HepG2 (cell line): ENCODE measurements around the gene DISP2. TPM values are rescaled to one million over a fixed set of nuclear protein-coding genes. Genes with fewer than 3 reads are reported as not detected.

Source experiments
- ATAC-seq: fragments of 200-7000 bp; cut with Tn5 transposase; 3 replicates; pipeline ENCODE4 v1.9.1; 2020; ENCODE audit warnings: mild to moderate bottlenecking, moderate library complexity
- BruUV-seq: library from RNA; stranded (reverse); fragments of 400-500 nt; replicated peaks from 2 replicates; lab custom pipeline; 2021; lab: Mats Ljungman, UMichigan
- CTCF ChIA-PET: fragments of 300-600 bp; formaldehyde crosslinking; extraction: SDS; loops from one replicate; lab custom pipeline; 2021; ENCODE audit warnings: low total read pairs, inconsistent platforms, low intra/inter-chr PET ratio; lab: Yijun Ruan, JAX
- POLR2A ChIA-PET: fragments of 350-600 bp; sonication (Branson Sonifier 250); formaldehyde crosslinking; loops from one replicate; lab custom pipeline; 2020; ENCODE audit warnings: antibody characterized with exemption, inconsistent platforms; lab: Yijun Ruan, JAX
- DNase-seq: peaks from one replicate; pipeline ENCODE4 v3.0.0-alpha.2; 2015; ENCODE audit warnings: low spot score
- FAIRE-seq: peaks from 3 replicates; lab custom pipeline; 2011; peaks lifted over from hg19 to GRCh38; lab: Jason Lieb, UNC
- H2AFZ ChIP-seq: one replicate; pipeline ENCODE4 v1.6.1; 2011; ENCODE audit warnings: low read length, inconsistent platforms
- H3K27ac ChIP-seq: fragments of 300-600 bp; 3 replicates; pipeline ENCODE4 v1.8.0; 2011; ENCODE audit warnings: mixed run types, mild to moderate bottlenecking, mixed read lengths, low read length, inconsistent platforms; ENCODE audit not compliant: insufficient read depth; ENCODE audit errors: extremely low read length
- H3K27me3 ChIP-seq, 2 experiments: fragments of 200-600 bp in 1 of 2; 2 replicates in 1 of 2; 3 replicates in 1 of 2; pipeline versions ENCODE4 v1.6.0 to v1.8.0; 2011; ENCODE audit warnings: low read length in 2 of 2, mild to moderate bottlenecking in 2 of 2, moderate library complexity in 2 of 2, inconsistent platforms in 1 of 2; ENCODE audit not compliant: insufficient read depth in 2 of 2, control insufficient read depth in 1 of 2
- H3K36me3 ChIP-seq, 2 experiments: fragments of 200-600 bp in 1 of 2; replicated peaks in 1 of 2; 2 replicates in 1 of 2; 3 replicates in 1 of 2; pipeline versions ENCODE4 v1.5.1 to v1.8.0; 2011; ENCODE audit warnings: low read length in 2 of 2, inconsistent platforms in 1 of 2; ENCODE audit not compliant: insufficient read depth in 2 of 2, control insufficient read depth in 1 of 2
- H3K4me1 ChIP-seq: 2 replicates; pipeline ENCODE4 v1.5.1; 2012; ENCODE audit warnings: low read length, inconsistent platforms; ENCODE audit not compliant: insufficient read depth
- H3K4me2 ChIP-seq: 2 replicates; pipeline ENCODE4 v1.6.0; 2011; ENCODE audit warnings: low read depth, low read length, inconsistent platforms
- H3K4me3 ChIP-seq, 3 experiments: fragments of 200-600 bp in 1 of 3; sonication (generic), shearing (Covaris generic) in 1 of 3; replicated peaks in 1 of 3; 2 replicates each; pipeline ENCODE4 v1.5.1; 2011 to 2016; ENCODE audit warnings: low read length in 3 of 3, inconsistent platforms in 2 of 3, low read depth in 2 of 3, mild to moderate bottlenecking in 2 of 3, control low read depth in 1 of 3, mixed read lengths in 1 of 3; ENCODE audit not compliant: insufficient read depth in 1 of 3
- H3K79me2 ChIP-seq: one replicate; pipeline ENCODE4 v1.6.1; 2011; ENCODE audit warnings: low read length, inconsistent platforms; ENCODE audit not compliant: insufficient read depth
- H3K9ac ChIP-seq: 2 replicates; pipeline ENCODE4 v1.6.0; 2011; ENCODE audit warnings: mild to moderate bottlenecking, low read depth, low read length, inconsistent platforms; ENCODE audit not compliant: insufficient read depth
- H3K9me3 ChIP-seq: 2 replicates; pipeline ENCODE4 v1.5.1; 2012; ENCODE audit warnings: mild to moderate bottlenecking, low read length
- H4K20me1 ChIP-seq: 2 replicates; pipeline ENCODE4 v1.6.0; 2011; ENCODE audit warnings: inconsistent platforms, mild to moderate bottlenecking, low read length, moderate library complexity; ENCODE audit not compliant: insufficient read depth
- BHLHE40 ChIP-seq: IDR thresholded peaks from 2 replicates; pipeline ENCODE4 v1.6.1; 2011; ENCODE audit warnings: low read length, improper control_type of control experiment
- HOXA9 ChIP-seq: sonication (generic); formaldehyde crosslinking; IDR thresholded peaks from 2 replicates; pipeline ENCODE4 v1.8.1; 2022; ENCODE audit warnings: missing genetic modification reagents, mild to moderate bottlenecking, moderate library complexity, borderline replicate concordance
- KDM4B ChIP-seq: sonication (generic); formaldehyde crosslinking; IDR thresholded peaks from 2 replicates; pipeline ENCODE4 v1.4.0; 2020; ENCODE audit warnings: missing genetic modification reagents
- ZBTB49 ChIP-seq: sonication (generic); formaldehyde crosslinking; IDR thresholded peaks from 2 replicates; pipeline ENCODE4 v1.4.0; 2020; ENCODE audit warnings: missing genetic modification reagents, borderline replicate concordance
- WGBS: methylation state at CpG from one replicate; pipeline ENCODE4 v1.1.6; 2017; ENCODE audit warnings: low lambda C conversion rate; 5-methylcytosine and 5-hydroxymethylcytosine counted together
- in situ Hi-C: cut with HindIII; loops from 2 replicates; pipeline ENCODE4 v1.10.0; 2017; ENCODE audit warnings: low pct_unique_long_range_greater_than_20kb; ENCODE audit not compliant: extremely low pct_ligation_motif_present
- intact Hi-C: fragments of 100-400 bp; cut with micrococcal nuclease; formaldehyde crosslinking; loops from one replicate; pipeline ENCODE4 v1.10.0; 2022; ENCODE audit not compliant: unreplicated experiment
- polyA plus RNA-seq, 8 experiments: library from polyadenylated mRNA; depleted of rRNA in 3 of 8; stranded (reverse) in 7 of 8; unstranded in 1 of 8; fragments of >200 nt; fragmentation: Illumina TruSeq in 4 of 8; extraction: Trizol in 4 of 8; gene quantifications; 2 replicates each; pipeline versions ENCODE4 v1.2.1 to v1.2.3, GENCODE V29; 2011 to 2016; ENCODE audit warnings: low read depth in 4 of 8, missing spikeins in 1 of 8, mixed read lengths in 1 of 8; ENCODE audit not compliant: insufficient read depth in 1 of 8
- total RNA-seq, 5 experiments: library from RNA; depleted of rRNA; stranded (reverse); fragments of >200 nt; fragmentation: Illumina TruSeq; extraction: Trizol; gene quantifications; 2 replicates each; pipeline ENCODE4 v1.2.3, GENCODE V29; 2016; ENCODE audit warnings: low read depth in 1 of 5

Gene DISP2
- total and polyA plus RNA-seq, 2 of the 13 experiments (the other 11 are each of a cell fraction or from before 2014, with no cell fraction given) = 0.09 to 0.32 TPM

DNA sequence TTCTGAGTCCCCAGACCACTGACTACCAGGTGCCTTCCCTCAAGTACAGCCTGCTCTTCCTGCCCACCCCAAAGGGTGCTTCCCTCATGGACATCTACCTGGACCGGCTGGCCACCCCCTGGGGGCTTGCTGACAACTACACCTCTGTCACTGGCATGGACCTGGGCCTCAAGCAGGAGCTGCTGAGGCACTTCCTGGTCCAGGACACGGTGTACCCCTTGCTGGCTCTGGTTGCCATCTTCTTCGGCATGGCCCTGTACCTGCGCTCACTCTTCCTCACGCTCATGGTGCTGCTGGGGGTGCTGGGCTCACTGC, 9.3 kb downstream of the DISP2 start:
- WGBS = 73% methylated on average over 5 of the region's 5 CpGs
- Histone ChIP-seq H3K4me2 (peak overlapping the region; percentile 57), H4K20me1 (no peaks in the 10 kb centered on the region), H3K9me3 (no peaks in the 10 kb centered on the region), H3K27ac (no peak overlapping the region), H3K79me2 (no peaks in the 10 kb centered on the region), H3K4me3 (peak overlapping the region in 1 of 3 experiments; percentile 43; a peak in 1 of 6 replicates), H3K4me1 (no peaks in the 10 kb centered on the region), H3K27me3 (peaks cover 14 to 86% of the 10 kb centered on the region in 2 experiments), H3K9ac (no peak overlapping the region), H2AFZ (no peak overlapping the region), H3K36me3 (no peaks in the 10 kb centered on the region)
- intact Hi-C loops (no loop called here), in situ Hi-C loops (no loop called here)
- FAIRE-seq (no peak), ATAC-seq (no peak), DNase-seq (no peak)
- ChIA-PET POLR2A (interaction anchor here (4.4 kb wide), 1 partner anchor 38 kb away, joined by 16 read pairs; the partner anchor contains the start of gene IVD), CTCF (interaction anchor here (1.7 to 3.0 kb wide), 3 partner anchors 23 to 54 kb away, joined by 5 to 32 read pairs (median 8); no protein-coding TSS in a partner anchor)
- no peak for TF ChIP-seq KDM4B (CRISPR knock-in tag)
- 0 out of 2 replicates have a peak, but pooled peaks have one; percentile 2 for TF ChIP-seq HOXA9 (CRISPR knock-in tag)
- no peak for TF ChIP-seq ZBTB49
- no peak for TF ChIP-seq BHLHE40
- no TSS peak for BruUV-seq
